HepG2 (cell line): ENCODE results near the gene SLC6A12. TPM values are rescaled to one million over a fixed set of nuclear protein-coding genes. Genes with fewer than 3 reads are reported as not detected.

ENCODE experiments used
- ATAC-seq: fragments of 200-7000 bp; cut with Tn5 transposase; 3 replicates; pipeline ENCODE4 v1.9.1; 2020; ENCODE audit warnings: mild to moderate bottlenecking, moderate library complexity
- BruUV-seq: library from RNA; stranded (reverse); fragments of 400-500 nt; replicated peaks from 2 replicates; lab custom pipeline; 2021; lab: Mats Ljungman, UMichigan
- CTCF ChIA-PET: fragments of 300-600 bp; formaldehyde crosslinking; extraction: SDS; loops from one replicate; lab custom pipeline; 2021; ENCODE audit warnings: low total read pairs, inconsistent platforms, low intra/inter-chr PET ratio; lab: Yijun Ruan, JAX
- POLR2A ChIA-PET: fragments of 350-600 bp; sonication (Branson Sonifier 250); formaldehyde crosslinking; loops from one replicate; lab custom pipeline; 2020; ENCODE audit warnings: antibody characterized with exemption, inconsistent platforms; lab: Yijun Ruan, JAX
- DNase-seq: peaks from one replicate; pipeline ENCODE4 v3.0.0-alpha.2; 2015; ENCODE audit warnings: low spot score
- FAIRE-seq: peaks from 3 replicates; lab custom pipeline; 2011; peaks lifted over from hg19 to GRCh38; lab: Jason Lieb, UNC
- H2AFZ ChIP-seq: one replicate; pipeline ENCODE4 v1.6.1; 2011; ENCODE audit warnings: low read length, inconsistent platforms
- H3K27ac ChIP-seq: fragments of 300-600 bp; 3 replicates; pipeline ENCODE4 v1.8.0; 2011; ENCODE audit warnings: mixed run types, mild to moderate bottlenecking, mixed read lengths, low read length, inconsistent platforms; ENCODE audit not compliant: insufficient read depth; ENCODE audit errors: extremely low read length
- H3K27me3 ChIP-seq, 2 experiments: fragments of 200-600 bp in 1 of 2; 2 replicates in 1 of 2; 3 replicates in 1 of 2; pipeline versions ENCODE4 v1.6.0 to v1.8.0; 2011; ENCODE audit warnings: low read length in 2 of 2, mild to moderate bottlenecking in 2 of 2, moderate library complexity in 2 of 2, inconsistent platforms in 1 of 2; ENCODE audit not compliant: insufficient read depth in 2 of 2, control insufficient read depth in 1 of 2
- H3K36me3 ChIP-seq, 2 experiments: fragments of 200-600 bp in 1 of 2; replicated peaks in 1 of 2; 2 replicates in 1 of 2; 3 replicates in 1 of 2; pipeline versions ENCODE4 v1.5.1 to v1.8.0; 2011; ENCODE audit warnings: low read length in 2 of 2, inconsistent platforms in 1 of 2; ENCODE audit not compliant: insufficient read depth in 2 of 2, control insufficient read depth in 1 of 2
- H3K4me1 ChIP-seq: 2 replicates; pipeline ENCODE4 v1.5.1; 2012; ENCODE audit warnings: low read length, inconsistent platforms; ENCODE audit not compliant: insufficient read depth
- H3K4me2 ChIP-seq: 2 replicates; pipeline ENCODE4 v1.6.0; 2011; ENCODE audit warnings: low read depth, low read length, inconsistent platforms
- H3K4me3 ChIP-seq, 3 experiments: fragments of 200-600 bp in 1 of 3; sonication (generic), shearing (Covaris generic) in 1 of 3; replicated peaks in 1 of 3; 2 replicates each; pipeline ENCODE4 v1.5.1; 2011 to 2016; ENCODE audit warnings: low read length in 3 of 3, inconsistent platforms in 2 of 3, low read depth in 2 of 3, mild to moderate bottlenecking in 2 of 3, control low read depth in 1 of 3, mixed read lengths in 1 of 3; ENCODE audit not compliant: insufficient read depth in 1 of 3
- H3K79me2 ChIP-seq: one replicate; pipeline ENCODE4 v1.6.1; 2011; ENCODE audit warnings: low read length, inconsistent platforms; ENCODE audit not compliant: insufficient read depth
- H3K9ac ChIP-seq: 2 replicates; pipeline ENCODE4 v1.6.0; 2011; ENCODE audit warnings: mild to moderate bottlenecking, low read depth, low read length, inconsistent platforms; ENCODE audit not compliant: insufficient read depth
- H3K9me3 ChIP-seq: 2 replicates; pipeline ENCODE4 v1.5.1; 2012; ENCODE audit warnings: mild to moderate bottlenecking, low read length
- H4K20me1 ChIP-seq: 2 replicates; pipeline ENCODE4 v1.6.0; 2011; ENCODE audit warnings: inconsistent platforms, mild to moderate bottlenecking, low read length, moderate library complexity; ENCODE audit not compliant: insufficient read depth
- DDIT3 ChIP-seq: sonication (generic); formaldehyde crosslinking; IDR thresholded peaks from 2 replicates; pipeline ENCODE4 v1.4.0; 2020; ENCODE audit warnings: mild to moderate bottlenecking, missing genetic modification reagents
- HMGA1 ChIP-seq: sonication (generic); formaldehyde crosslinking; conservative IDR thresholded peaks from 2 replicates; pipeline ENCODE4 v1.4.0; 2020; ENCODE audit warnings: missing genetic modification reagents
- KAT8 ChIP-seq: IDR thresholded peaks from 2 replicates; pipeline ENCODE4 v1.6.1; 2016; ENCODE audit warnings: missing genetic modification reagents, missing compliant biosample characterization
- MLXIP ChIP-seq: sonication (generic); formaldehyde crosslinking; IDR thresholded peaks from 2 replicates; pipeline ENCODE4 v1.9.0; 2021; ENCODE audit warnings: missing genetic modification reagents, borderline replicate concordance
- MTF1 ChIP-seq: sonication (generic); formaldehyde crosslinking; IDR thresholded peaks from 2 replicates; pipeline ENCODE4 v1.5.0; 2020; ENCODE audit warnings: missing genetic modification reagents
- NFKB2 ChIP-seq: sonication (generic); formaldehyde crosslinking; IDR thresholded peaks from 2 replicates; pipeline ENCODE4 v1.4.0; 2020; ENCODE audit warnings: missing genetic modification reagents, borderline replicate concordance
- NR2F1 ChIP-seq, 2 experiments: fragments of 450-650 bp in 1 of 2; formaldehyde crosslinking in 1 of 2; IDR thresholded peaks; 2 replicates each; pipeline versions ENCODE4 v1.5.0 to v1.6.1; 2016 to 2020; ENCODE audit warnings: mild to moderate bottlenecking in 1 of 2, missing compliant biosample characterization in 1 of 2, missing genetic modification reagents in 1 of 2, moderate library complexity in 1 of 2
- RAD21 ChIP-seq: fragments of 450-650 bp; formaldehyde crosslinking; IDR thresholded peaks from 2 replicates; pipeline ENCODE4 v1.5.0; 2020; ENCODE audit warnings: mild to moderate bottlenecking
- SAFB2 ChIP-seq: sonication (generic); formaldehyde crosslinking; IDR thresholded peaks from 2 replicates; pipeline ENCODE4 v1.5.1; 2020; ENCODE audit warnings: missing genetic modification reagents, low read depth, mild to moderate bottlenecking, borderline replicate concordance
- ZNF512 ChIP-seq: sonication (generic); formaldehyde crosslinking; IDR thresholded peaks from 2 replicates; pipeline ENCODE4 v1.4.0; 2020; ENCODE audit warnings: mild to moderate bottlenecking, missing genetic modification reagents
- ZNF543 ChIP-seq: sonication (generic); formaldehyde crosslinking; IDR thresholded peaks from 2 replicates; pipeline ENCODE4 v1.4.0; 2020; ENCODE audit warnings: mild to moderate bottlenecking, missing genetic modification reagents
- ZNF7 ChIP-seq: IDR thresholded peaks from 2 replicates; pipeline ENCODE4 v1.6.1; 2016; ENCODE audit warnings: missing biosample characterization, missing genetic modification reagents
- ZNF761 ChIP-seq: sonication (generic); formaldehyde crosslinking; conservative IDR thresholded peaks from 2 replicates; pipeline ENCODE4 v1.4.0; 2020; ENCODE audit warnings: mild to moderate bottlenecking, missing genetic modification reagents
- WGBS: methylation state at CpG from one replicate; pipeline ENCODE4 v1.1.6; 2017; ENCODE audit warnings: low lambda C conversion rate; 5-methylcytosine and 5-hydroxymethylcytosine counted together
- in situ Hi-C: cut with HindIII; loops from 2 replicates; pipeline ENCODE4 v1.10.0; 2017; ENCODE audit warnings: low pct_unique_long_range_greater_than_20kb; ENCODE audit not compliant: extremely low pct_ligation_motif_present
- intact Hi-C: fragments of 100-400 bp; cut with micrococcal nuclease; formaldehyde crosslinking; loops from one replicate; pipeline ENCODE4 v1.10.0; 2022; ENCODE audit not compliant: unreplicated experiment
- polyA plus RNA-seq, 8 experiments: library from polyadenylated mRNA; depleted of rRNA in 3 of 8; stranded (reverse) in 7 of 8; unstranded in 1 of 8; fragments of >200 nt; fragmentation: Illumina TruSeq in 4 of 8; extraction: Trizol in 4 of 8; gene quantifications; 2 replicates each; pipeline versions ENCODE4 v1.2.1 to v1.2.3, GENCODE V29; 2011 to 2016; ENCODE audit warnings: low read depth in 4 of 8, missing spikeins in 1 of 8, mixed read lengths in 1 of 8; ENCODE audit not compliant: insufficient read depth in 1 of 8
- total RNA-seq, 5 experiments: library from RNA; depleted of rRNA; stranded (reverse); fragments of >200 nt; fragmentation: Illumina TruSeq; extraction: Trizol; gene quantifications; 2 replicates each; pipeline ENCODE4 v1.2.3, GENCODE V29; 2016; ENCODE audit warnings: low read depth in 1 of 5
- TF ChIP-seq, protein P1 (sequence below): sonication (generic); formaldehyde crosslinking; IDR thresholded peaks from 2 replicates; pipeline ENCODE4 v1.8.0; 2022; ENCODE audit warnings: mild to moderate bottlenecking, missing genetic modification reagents, borderline replicate concordance
- TF ChIP-seq, protein P2 (sequence below): sonication (generic); formaldehyde crosslinking; IDR thresholded peaks from 2 replicates; pipeline ENCODE4 v1.4.0; 2020; ENCODE audit warnings: missing genetic modification reagents

The SLC6A12 gene
- total and polyA plus RNA-seq, 2 of the 13 experiments (the other 11 are each of a cell fraction or from before 2014, with no cell fraction given), result 3.7 to 18.8 TPM

DNA sequence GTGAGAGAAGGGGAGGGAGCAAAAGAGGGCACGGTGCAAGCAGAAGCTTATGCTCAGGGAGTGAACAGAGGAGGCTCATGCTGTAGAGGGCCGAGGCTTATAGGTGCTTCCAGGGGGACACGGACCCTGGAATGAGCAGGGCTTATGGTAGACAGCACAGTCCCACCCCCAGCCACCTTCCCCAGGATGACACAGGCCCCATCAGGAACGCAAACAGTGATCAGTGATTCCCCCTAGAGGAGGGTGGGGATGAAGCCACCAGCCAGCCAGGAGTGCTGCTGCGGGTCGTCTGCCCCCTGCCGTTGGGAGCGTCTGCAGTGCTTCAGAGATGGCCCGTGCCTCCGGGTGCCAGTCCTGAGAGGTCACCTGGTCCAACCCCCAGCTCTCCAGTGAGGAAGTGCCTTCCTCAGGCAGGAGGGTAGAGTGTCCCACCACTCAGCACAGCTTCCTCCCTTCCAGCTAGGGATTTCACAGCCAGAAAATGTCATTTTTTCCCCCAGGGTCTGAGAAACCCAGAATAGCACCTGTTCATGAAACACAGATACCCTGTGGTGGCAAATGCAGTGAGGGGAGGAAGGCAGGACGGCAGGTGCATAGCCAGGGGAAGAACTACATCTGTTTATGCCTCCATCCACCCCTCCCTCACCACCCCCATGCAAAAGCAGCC, 60.7 kb downstream of the SLC6A12 start:
- no peaks in the 10 kb centered on the region for H3K9me3 ChIP-seq
- H3K27me3 ChIP-seq, result peaks cover 9 to 43% of the 10 kb centered on the region in 2 experiments; a peak in 4 of 5 replicates
- no peak overlapping the region for H2AFZ ChIP-seq
- no peak overlapping the region for H3K9ac ChIP-seq
- intact Hi-C loops, result no loop called here
- H3K36me3 ChIP-seq, result no peaks in the 10 kb centered on the region
- peak; percentile 75 for DNase-seq
- ChIA-PET POLR2A (no interaction called here), CTCF (no interaction called here)
- peak; percentile 81 for FAIRE-seq
- no peak overlapping the region for H3K4me2 ChIP-seq
- H3K4me1 ChIP-seq, result peaks cover 11% of the 10 kb centered on the region
- in situ Hi-C loops, result no loop called here
- no peaks in the 10 kb centered on the region for H3K79me2 ChIP-seq
- H4K20me1 ChIP-seq, result no peaks in the 10 kb centered on the region
- peak; percentile 97 for ATAC-seq
- no TSS peak for BruUV-seq
- WGBS, result 14% methylated on average over 5 of the region's 11 CpGs
- H3K27ac ChIP-seq, result no peak overlapping the region
- no peak overlapping the region for H3K4me3 ChIP-seq
- TF ChIP-seq MLXIP (no peak), ZNF512 (no peak), HMGA1 (CRISPR knock-in tag) (no peak), KAT8 (0 out of 2 replicates have a peak, but pooled peaks have one; percentile 19), ZNF7 (no peak), RAD21 (CRISPR knock-in tag) (peak; percentile 92), SAFB2 (CRISPR knock-in tag) (0 out of 2 replicates have a peak, but pooled peaks have one; percentile 31), NFKB2 (CRISPR knock-in tag) (0 out of 2 replicates have a peak, but pooled peaks have one; percentile 55), ZNF761 (CRISPR knock-in tag) (no peak), ZNF543 (CRISPR knock-in tag) (no peak), DDIT3 (CRISPR knock-in tag) (no peak), MTF1 (CRISPR knock-in tag) (no peak), NR2F1 (CRISPR knock-in tag; IDR thresholded peaks at IDR 0.05) (no peak)
- TF ChIP-seq, protein P1, sequence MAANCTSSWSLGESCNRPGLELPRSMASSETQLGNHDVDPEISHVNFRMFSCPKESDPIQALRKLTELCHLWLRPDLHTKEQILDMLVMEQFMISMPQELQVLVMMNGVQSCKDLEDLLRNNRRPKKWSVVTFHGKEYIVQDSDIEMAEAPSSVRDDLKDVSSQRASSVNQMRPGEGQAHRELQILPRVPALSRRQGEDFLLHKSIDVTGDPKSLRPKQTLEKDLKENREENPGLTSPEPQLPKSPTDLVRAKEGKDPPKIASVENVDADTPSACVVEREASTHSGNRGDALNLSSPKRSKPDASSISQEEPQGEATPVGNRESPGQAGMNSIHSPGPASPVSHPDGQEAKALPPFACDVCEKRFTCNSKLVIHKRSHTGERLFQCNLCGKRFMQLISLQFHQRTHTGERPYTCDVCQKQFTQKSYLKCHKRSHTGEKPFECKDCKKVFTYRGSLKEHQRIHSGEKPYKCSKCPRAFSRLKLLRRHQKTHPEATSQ (CRISPR knock-in tag), result 0 out of 2 replicates have a peak, but pooled peaks have one; percentile 24
- TF ChIP-seq, protein P2, sequence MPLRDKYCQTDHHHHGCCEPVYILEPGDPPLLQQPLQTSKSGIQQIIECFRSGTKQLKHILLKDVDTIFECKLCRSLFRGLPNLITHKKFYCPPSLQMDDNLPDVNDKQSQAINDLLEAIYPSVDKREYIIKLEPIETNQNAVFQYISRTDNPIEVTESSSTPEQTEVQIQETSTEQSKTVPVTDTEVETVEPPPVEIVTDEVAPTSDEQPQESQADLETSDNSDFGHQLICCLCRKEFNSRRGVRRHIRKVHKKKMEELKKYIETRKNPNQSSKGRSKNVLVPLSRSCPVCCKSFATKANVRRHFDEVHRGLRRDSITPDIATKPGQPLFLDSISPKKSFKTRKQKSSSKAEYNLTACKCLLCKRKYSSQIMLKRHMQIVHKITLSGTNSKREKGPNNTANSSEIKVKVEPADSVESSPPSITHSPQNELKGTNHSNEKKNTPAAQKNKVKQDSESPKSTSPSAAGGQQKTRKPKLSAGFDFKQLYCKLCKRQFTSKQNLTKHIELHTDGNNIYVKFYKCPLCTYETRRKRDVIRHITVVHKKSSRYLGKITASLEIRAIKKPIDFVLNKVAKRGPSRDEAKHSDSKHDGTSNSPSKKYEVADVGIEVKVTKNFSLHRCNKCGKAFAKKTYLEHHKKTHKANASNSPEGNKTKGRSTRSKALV (CRISPR knock-in tag), result no peak
